HG03457 (cell line): ENCODE results near the gene MVD.
A peak's percentile ranks its signal among the peaks of the same experiment; 100 is the strongest.

Source experiments
- ATAC-seq: cut with Tn5 transposase; IDR thresholded peaks from one replicate; pipeline ENCODE4 v1.9.1; 2021; ENCODE audit warnings: moderate number of reproducible peaks; ENCODE audit not compliant: unreplicated experiment

The MVD gene

DNA sequence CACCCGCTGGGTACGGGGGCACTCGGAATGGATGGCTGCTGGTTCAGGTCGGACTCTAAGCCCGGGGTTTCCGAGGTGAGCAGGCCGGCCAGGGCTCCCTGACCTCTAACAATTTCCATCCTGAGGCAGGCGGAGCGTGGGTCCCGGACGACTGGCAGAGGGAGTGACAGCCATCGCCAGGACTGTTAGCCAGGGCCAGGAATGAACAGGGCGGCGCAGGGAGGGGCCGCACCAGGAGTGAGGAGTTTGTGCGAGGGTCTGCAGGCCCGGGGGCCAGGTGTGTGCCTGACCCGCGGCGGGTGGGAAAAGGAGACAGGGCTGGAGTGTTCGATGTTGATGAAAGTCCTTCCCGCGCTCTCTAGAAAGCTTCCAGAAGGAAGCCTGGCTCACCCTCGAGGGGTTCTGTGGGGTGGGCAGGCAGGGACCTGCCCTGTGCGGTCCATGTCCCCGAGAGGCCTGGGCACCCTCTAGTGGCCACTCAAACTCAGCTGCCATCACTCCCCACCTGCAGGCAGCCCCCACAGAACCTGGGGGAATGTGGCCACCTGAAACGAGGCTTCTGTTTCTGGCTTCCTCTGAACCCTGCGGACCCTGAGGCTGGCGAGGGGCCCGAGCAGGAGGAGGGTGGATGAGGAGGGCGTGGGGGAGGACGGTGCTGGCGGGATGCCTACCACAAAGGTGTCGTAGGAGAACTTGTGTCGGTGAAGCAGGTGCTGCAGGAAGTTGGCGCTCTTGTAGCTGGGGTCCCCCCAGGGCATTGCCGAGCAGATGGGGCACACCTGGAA, 35.1 kb upstream of the MVD start:
- ATAC-seq: no peak

- ATAC-seq: no peak
These were observed 34.4 kb upstream of the MVD start for GRCh38 chr16:88697116-88697830.

DNA sequence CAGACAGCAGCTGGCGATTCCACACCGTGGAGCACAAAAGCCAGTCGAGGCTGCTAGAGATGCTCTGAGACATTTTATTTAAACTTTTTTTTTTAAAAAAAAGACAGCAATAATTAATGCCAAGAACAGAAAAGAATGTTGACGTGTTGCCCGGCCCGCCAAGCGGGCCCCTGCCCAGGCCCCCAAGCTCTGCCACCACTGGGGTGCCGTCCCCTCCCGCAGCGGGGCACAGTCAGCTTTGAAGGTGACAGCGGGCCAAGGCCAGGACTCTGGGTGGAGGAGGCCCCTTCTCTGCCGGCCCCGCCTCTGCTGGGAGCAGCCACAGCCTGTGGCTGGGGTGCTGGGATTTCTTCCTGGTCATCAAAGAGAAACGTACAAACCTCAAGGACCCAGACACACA, 33.5 kb upstream of the MVD start:
- ATAC-seq: no peak

DNA sequence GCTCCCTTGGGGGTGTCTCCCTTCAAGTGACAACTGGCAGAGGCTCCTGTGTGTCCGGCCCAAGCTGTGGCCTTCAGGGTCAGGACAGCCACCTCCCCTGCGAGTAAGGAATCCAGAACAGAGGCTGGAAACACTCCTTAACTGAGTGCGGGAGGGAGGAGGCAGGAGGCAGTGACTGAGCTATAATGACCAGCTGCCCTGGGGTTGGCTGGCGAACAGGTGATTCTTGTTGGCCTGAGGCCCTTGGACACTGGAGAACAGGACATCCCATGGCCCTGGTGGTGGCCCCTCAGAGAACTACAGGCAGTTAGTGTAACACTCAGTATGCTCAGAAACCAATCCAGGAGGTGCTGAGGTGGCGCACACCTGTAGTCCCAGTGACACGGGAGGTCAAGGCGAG, 32.9 kb upstream of the MVD start:
- no peak for ATAC-seq

DNA sequence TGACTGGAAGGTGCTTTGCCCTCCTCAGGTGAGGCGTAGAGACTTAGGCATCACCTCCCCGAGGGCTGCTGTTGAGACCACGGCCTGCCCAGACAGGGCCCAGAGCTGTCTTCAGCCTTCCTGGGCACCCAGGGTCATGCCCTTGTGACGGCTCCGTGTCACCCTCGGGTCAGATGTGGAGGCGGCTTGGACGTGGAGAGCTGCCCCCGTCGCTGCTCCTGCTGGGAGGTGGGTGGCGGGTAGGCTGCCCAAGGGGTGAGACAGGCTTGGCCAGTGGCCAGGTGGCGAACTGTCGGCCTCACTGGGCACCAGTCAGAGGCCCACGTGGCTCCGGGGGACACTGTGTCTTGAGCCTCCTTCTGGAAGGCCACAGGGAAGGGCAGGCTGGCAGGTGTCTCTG, 32.3 kb upstream of the MVD start:
- ATAC-seq: no peak

DNA sequence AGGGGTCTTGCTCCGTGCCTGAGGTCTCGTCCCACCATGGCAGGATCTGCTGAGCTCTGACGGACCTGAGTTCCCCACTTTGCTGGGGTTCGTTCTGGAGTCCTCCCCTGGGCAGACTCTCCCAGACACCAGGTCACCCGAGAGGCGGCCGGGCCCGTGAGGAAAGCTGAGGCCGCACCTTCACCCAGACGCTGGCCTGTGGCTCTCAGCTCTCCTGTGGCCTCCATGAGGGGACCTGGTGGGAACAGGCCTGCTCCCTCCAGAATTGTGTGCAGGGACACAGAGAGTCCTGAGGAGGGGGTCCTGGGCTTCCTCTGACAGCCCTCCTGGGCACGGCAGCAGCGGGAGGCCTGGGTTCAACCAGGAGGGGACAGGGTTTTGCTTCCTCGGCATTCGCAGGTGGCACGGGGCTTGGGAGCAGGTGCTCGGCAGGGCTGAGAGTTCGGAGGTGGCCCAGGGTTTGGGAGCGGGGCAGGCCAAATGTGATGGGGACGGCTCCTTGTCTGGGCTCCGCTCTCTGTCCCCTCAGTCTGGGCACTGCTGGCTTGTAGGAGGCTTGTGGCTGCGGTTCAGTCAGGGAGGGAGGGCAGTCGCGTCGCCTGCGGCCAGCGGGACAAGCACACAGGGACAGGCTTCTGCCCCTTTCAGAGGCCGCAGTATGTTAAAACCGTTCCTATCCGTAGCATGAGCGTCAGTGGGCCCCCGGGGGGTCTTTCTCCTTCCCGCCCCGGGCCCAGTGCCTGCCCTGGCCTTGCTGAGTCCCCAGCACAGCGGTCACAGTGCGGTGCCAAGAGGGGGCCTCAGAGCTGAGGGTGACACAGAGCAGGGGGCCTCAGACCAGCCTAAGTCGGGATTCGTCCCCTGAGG, 31.6 kb upstream of the MVD start:
- no peak for ATAC-seq

DNA sequence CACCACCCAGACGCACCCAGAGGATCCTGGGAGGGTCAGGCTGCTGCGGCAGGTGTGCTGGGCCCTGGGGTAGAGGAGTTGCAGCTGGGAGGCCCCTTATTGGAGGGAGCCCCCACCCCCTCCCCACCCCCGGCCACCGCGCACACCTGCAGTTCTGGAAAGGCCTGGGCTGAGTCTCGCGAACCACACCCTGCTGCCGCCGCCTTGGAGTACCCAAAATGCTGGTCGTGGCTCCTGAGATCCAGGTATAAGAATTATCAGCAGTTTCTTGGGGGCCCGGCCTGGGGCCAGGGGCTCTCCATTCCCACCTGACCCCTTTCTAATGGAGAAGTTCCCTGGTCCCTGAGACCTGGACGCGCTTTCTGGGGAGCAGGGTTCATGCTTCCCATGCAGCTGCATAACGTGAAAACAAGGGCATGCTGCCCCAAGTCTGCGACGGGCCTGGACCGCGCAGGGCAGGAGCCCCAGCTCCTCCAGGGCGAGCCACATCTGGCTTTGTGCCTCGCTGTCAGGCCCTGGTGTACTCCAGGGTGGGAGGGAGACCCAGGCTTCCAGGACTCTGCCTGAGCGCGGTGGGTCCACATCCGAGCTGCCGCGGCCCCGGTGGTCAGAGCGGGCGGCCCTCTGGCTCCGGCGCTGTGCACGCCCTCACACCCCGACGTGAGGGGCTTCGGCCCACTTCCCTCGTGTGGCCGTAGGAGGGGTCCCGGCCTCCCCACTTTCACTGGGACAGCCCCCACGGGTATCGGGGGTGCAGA, 30.7 kb upstream of the MVD start:
- no peak for ATAC-seq

GRCh38 chr16:88692861-88693260, 30.0 kb upstream of the MVD start:
- no peak for ATAC-seq

DNA sequence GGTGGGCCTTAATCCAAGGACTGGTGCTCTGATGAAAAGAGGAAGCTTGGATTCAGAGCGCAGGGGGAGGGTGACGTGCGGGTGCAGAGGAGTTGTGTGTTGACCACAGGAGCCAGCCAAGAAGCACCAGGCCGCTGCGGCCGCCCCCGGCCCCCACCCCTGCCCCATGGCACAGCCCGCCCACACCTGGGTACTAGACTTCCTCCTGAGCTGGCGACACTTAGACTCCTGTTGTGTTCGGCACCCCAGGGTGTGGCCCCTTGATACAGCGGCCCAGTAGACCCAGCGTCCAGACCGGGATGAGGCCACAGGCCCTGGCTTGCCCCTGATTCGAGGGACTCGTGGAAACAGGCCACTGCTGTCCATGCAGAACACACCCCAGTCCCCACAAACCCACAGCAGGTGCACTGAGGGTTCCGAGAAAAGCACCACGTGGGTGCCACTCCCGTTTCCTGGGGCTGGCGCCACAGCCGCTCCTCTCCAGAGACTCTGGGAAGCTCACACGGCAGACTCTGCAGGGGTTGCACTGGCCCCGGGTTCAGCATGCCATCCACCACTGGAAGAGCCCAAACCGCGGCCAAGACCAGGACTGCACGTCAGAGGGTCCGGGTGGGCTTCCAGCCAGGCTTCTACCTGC, 29.2 kb upstream of the MVD start:
- no peak for ATAC-seq

DNA sequence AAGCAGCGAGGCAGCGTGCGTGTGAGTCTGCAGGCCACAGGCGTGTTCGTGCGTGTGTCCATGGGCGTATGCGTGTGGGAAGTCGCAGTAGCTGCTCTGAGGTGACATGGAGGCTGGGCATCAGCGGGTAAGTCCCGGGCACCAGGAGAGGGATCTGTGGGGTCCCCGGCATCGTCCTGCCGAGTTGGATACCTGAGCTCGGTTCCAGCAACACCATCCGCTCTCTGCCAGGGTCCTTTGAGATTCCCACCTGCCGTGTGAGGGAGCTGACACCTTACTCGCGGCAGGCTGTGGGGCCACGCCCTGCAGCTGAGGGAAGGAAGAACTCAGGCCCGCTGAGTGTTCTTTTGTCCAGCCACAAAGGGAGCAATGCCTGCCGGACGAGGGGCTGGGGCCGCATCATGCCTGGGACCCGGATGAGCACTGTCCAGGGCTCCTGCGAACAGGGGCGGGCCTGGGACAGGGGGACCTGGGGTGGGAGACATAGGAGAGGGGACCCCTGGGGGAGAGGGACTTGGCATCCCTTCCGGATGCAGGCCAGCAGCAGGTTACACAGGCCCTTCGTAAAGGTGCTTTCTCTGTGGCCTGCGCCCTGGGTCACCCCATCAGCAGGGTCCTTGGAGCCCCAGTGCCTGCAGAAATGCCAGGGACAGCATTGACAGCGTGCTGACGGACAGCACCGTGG, 28.4 kb upstream of the MVD start:
- ATAC-seq: no peak

- ATAC-seq: no peak
These were observed 27.6 kb upstream of the MVD start for GRCh38 chr16:88690341-88691128.

GRCh38 chr16:88688013-88688778, 25.3 kb upstream of the MVD start:
- ATAC-seq: no peak

GRCh38 chr16:88687676-88688012, 24.8 kb upstream of the MVD start:
- ATAC-seq: no peak

- no peak for ATAC-seq
These were observed 24.3 kb upstream of the MVD start for GRCh38 chr16:88687254-88687576.

DNA sequence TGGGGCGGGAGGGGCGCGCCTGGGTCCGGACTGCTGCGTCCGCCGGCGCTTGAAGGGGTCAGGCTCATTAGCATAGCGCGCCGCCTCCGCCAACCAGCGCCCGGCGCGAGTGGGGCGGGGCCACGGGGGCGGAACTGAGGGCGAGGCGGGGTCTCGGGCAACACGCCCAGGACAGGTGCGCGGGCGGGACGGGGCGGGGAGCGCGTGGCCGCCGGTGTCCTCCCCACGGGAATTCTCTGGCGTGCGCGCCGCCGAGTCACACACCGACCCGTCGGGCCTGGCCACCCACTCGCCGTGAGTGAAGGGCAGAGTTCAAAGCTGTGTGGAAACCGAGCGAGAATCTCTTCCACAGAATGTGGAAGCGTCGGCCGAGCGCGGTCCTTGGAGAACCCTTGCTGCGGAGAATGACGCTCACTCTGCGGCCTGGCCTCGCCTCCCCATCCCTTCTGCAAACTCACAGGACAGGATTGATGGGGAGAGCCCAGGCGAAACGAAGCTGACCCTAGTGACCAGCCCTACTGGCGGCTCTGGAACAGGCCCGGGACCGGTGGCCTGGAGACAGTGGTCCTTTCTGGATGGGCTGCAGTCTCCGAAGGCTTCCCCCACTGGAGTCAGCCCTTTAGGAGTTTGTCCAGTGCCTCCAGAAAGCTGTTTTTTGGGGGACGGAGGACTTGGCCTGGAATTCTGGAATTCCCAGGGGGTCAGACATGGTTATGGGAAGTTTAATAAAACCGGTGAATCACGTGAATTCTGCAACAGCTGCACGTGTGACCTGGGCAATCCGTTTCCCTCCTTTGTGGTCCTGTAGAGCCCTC, 23.8 kb upstream of the MVD start, which contains the start of gene SNAI3:
Gene SNAI3 (minus strand): TSS at position 69 of the 815 bp plus-strand sequence. CDS start 101 bp downstream, outside the sequence.
- ATAC-seq: peak; percentile 63

DNA sequence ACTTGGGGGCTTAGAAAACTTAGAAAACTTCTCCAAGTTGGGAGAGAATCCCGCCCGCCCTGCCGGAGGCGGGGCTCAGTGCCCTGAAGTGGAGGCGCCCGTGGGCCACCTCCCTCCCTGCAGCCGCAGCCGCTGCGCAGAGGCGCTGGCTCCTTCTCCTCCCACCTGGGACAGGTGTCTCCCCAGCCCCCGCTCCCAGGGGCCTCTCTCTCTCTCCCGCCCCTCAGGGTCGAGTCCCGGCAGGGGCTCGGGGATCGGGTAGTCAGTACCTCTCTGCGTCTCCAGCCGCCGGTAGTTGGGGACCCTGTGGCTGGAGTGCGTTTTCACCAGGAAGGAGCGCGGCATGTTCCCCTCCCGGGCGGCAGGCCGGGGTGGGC, 23.2 kb upstream of the MVD start:
- ATAC-seq: peak; percentile 5

GRCh38 chr16:88685156-88686061, 22.5 kb upstream of the MVD start:
- ATAC-seq: no peak
